ENCODE data around the gene TRABD2B.

The TRABD2B gene

DNA sequence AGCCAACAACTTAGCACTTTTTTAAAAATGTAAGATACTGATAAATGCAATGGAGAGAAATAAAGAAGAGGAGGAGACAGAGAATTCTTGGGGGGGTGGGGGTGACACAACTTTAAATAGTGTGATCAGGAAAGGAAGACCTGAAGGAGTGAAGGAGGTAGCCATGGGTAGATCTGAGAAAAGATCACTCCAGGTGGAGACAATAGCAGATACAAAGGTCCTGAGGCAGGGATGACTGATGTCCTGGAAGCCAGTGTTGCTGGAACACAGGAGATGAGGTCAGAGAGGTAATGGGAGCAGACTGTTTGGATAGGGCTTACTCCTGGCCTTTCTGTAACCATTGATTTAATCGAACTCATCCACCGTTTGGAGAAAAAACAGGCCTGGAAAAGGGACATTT, 24.6 kb upstream of the TRABD2B start:
- no peak for DNase-seq

DNA sequence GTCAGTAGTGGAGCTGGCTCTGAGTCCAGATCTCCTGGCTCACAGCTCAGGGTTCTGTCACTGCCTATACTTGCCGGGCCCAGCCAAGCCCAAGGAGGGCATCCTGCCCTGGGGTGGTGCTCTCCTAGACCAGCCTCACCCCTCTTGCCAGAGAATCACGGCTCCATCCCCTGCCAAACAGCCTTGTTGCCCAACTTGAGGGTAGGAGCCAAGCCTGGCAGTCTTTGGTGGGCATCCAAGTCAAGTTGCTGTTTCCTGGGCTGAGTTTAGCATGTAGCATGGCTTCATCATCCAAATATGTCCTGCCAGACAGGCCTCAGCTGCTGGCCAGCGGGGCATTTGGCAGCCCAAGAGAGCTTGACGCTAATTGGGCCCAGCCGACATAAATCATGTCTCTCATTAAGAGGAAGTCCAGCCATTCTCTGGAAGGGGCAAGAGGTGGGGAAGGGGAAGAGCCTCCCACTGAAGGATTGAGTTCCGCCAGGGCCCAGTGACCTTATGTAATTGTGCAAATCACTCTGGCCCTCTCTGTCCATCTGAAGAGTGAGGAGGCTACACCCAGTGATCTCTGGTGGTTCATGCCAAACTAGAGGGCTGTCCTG, 22.6 kb upstream of the TRABD2B start:
- DNase-seq: no peak

DNA sequence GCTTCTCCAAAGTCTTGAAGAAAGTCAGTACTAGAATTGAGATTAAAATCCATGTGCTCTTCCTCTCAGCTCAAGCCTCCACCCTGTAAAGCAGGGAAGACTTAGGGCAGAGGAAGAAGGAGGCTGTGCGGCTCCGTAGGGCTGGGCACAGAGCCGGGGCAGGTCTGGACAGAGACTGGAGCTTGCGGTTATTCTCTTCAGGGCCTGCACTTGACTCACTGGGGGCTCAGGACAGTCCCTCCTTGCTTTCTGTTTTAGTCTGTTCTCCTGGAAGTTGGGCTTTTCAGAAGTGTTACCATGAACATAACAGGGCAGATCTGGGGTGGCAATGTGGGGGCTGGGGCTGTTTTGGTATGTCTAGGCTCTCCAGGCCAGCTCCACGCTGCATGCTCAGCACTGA, 21.6 kb upstream of the TRABD2B start:
- DNase-seq: no peak

DNA sequence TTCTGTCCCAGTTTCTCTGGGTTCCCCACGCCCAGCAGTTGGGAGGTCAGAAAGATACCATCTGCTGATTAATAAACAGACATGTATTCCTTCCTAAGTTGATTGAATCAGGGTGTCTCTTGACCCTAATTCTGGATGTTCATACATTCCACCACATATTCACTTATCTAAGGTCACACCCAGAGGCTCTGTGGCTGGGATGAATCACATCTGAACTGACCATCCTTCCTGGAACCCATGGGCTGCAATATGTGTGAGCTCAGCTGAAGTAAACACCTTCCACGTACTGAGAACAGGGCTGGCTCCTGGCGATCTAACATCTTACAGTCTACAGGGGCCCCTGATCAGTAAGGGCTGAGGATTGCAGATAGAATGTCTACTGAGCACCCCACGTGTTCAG, 20.5 kb upstream of the TRABD2B start:
- no peak for DNase-seq

DNA sequence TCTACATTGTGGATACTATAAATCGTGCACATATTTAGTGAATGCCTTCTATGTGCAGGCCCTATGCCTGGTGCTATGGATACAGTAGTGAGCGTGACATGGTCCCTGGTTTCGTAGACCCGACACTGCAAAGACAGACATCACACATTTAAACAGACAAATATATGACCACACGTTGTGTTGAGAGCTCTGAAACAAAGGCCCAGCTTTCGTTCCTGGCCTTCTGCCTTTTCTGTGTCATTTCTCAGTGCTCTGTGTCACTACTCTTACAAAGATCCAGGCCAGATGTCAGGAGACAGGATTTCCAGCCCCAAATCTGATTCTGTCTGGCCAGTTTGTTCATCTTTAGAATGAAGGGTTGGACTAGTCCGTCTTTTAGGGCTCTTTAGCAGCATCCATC, 19.3 kb upstream of the TRABD2B start:
- DNase-seq: no peak

DNA sequence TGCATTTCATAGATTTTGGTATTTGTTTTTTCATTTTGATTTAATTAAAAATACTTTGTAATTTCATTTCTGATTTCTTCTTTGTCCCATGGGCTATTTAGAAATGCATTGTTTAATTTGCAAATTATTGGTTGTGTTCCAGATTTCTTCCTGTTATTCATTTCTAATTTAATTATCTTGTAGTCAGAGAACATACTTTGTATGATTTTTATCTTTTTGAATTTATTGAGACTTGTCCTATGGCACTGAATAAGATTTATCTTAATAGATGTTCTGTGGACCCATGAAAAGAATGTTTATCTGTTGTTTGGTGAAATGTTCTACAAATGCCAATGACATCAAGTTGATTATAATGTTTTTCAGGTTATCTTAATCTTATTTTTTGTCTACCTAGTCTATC, 16.1 kb upstream of the TRABD2B start:
- DNase-seq: no peak

DNA sequence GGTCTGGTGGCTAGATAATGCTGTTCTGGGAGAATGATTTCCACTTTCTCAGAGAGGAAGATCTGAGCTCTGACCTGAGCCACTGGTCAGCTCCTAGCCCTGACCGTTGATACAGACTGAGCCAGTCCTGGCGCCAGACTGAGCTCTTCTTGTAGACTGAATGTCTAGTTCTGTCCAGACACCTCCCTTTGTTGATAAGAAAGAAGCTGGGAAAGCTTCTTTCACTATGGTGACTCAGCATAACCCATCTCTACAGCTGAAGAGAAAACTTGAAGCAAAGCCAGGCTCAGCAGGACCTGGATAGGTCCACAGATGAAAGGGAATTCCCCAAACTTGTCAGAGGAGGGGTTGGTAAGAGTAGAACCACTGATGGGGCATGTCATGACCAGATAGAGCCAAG, 9.9 kb upstream of the TRABD2B start:
- no peak for DNase-seq

DNA sequence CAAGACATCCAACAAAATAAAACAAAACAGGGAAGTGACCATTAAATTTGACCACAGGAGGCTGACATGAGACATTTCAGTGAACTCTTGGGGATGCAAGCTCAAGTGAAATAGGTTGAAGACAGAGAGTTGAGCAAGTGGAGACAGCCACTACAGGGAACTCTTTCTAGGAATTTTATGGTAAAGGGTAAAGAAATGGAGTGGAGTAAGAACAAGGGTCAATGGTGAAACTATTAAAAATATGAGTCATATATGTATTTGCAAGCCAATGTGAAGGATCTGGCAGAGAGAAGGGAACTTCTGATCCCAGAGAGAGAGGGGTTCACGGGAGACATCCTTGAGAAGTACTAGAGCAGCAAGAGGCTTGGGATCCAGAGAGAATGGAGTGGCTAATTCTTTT, 9.1 kb upstream of the TRABD2B start:
- no peak for DNase-seq

DNA sequence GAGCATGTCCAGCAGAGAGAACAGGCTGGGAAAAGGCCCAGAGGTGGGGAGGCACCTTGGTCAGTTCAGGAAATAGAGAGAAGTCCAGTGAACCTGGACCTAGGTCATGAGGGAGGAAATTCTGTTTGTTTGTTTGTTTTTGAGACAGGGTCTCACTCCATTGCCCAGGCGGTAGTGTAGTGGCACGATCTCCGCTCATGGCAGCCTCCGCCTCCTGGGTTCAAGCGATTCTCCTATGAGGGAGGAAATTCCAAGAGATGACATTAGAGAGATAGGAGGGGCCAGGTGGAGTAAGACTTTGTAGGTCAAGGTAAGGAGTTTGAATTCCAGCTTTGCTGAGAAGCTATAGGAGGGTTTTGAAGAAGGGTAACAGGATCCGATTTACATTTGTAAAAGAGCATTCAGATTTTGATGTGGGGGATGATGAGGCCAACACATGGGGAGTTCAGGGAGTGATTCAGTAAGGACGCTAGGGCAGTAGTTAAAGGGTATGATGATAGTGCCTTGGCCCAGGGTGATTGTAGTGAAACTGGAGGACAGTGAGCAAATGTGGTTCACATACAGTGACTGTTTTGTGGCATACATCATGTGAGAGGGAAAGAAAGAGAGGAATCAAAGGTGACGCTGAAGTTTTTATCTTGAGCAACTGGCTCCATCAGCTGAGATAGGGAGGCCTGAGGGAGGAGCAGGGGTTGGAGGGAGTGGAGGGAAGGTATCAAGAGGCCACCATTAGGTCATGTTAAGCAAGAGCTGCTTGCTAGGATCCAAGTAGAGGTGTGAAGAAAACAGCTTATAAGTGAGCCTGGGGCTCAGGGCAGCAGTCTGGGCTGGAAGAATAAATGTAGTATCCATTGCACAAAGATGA, 8.3 kb upstream of the TRABD2B start:
- DNase-seq: no peak

DNA sequence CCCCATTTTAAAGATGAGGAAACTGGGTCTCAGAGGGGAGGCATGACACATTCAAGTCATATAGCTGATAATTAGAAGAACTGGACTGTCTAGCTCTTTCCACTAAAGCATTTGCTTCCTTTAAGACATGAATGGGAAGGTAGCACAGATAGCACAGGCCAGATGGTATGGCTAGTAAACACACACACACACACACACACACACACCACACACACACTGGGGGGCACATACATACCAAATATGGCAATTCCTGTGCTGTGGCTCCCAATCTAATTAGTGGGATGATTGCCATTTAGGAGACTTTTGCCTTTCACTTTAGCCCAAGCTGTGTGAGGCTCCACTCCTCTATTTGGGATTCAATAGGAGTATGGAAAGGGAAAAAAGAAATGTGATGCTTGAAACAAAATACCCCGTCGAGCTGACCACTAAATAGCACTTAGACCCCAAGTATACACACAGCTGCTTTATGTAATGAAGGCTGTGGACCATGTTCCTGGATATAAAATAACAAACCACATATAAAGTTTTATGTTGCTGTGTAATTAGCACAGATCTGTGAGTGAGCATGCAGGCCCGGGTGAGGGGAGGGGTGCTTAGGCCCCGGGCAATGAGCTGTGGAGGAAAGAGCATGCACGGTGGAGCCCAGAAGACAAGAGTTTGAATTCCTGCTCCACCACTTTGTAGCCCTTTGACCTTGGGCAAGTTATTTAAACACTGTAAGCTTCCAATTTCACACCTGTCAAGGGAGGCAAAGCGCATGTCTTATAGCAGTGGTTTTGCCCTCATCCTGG, 6.8 kb upstream of the TRABD2B start:
- no peak for DNase-seq

DNA sequence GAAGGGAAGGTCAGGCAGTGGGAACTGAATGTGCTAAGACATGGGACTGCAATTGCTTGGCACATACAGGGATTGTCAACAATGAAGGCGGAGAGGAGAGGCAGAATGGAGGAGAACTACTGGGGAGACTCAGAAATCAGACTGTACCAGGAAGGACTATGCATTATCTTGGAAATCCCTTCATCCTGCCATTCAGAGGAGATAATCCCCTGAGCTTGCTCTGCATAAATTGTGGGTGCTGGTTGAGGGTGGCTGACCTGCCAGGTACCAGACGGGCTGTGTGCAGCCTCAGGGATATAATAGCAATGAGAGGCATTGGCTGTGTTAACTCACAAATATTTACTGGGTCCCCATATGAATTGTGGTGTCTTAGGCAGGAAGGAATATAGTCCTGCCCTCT, 5.0 kb upstream of the TRABD2B start:
- no peak for DNase-seq

DNA sequence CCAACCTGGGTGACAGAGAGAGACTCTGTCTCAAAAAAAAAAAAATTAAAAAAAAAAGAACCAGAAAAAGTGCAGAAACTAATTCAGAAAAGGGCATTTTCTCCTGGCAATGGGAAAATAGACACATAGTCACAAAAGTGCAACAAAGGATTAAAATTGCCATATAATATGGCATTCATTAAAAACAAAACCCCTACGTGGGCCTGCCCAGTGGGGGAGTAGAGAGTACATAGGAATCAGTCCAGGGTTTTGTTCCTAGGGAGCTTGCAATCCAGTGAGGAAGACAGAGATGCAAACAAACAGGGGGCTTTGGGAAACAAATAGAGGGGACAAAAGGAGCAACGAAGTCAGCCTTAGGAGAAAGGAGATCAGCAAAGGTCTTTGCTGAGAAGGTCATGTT, 4.5 kb upstream of the TRABD2B start:
- no peak for DNase-seq

DNA sequence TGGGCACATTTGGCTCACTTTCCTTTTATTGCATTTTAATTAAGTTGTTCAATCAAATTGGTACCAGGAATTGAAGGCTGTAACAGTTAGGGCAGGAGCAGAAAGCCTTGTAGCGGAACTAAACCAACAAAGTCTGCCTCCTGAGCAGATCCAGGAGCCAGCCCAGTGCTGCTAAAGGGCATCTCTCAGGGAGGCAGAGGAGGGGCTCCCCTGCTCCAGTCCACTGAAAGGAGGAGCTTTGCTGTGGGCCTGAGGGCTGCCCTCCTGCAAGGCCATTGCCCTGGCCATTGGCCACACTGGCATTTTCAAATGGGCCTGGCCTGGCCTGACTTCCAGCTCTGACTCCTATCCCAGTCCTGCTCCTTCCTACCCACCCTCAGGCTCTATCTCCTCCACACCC, 3.7 kb upstream of the TRABD2B start:
- DNase-seq: no peak

DNA sequence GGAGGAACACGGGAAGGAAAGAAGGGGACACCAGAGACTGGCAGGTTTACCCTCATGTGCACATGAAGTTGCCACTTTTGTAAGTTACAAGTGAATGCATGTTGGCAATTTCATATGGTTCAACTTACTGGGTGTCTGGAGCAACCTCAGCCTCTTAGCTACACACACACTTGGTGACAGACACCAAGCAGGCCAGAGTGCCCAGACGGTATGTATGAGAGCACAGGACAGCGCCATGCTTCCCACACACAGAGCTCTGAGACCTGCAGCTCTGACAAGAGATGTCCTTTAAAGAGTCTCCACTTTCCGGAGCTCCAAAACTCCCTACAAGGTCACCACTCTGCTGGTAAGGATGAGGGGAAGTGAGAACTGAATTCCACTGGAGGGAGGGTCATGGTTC, 1.9 kb upstream of the TRABD2B start:
- DNase-seq: no peak

DNA sequence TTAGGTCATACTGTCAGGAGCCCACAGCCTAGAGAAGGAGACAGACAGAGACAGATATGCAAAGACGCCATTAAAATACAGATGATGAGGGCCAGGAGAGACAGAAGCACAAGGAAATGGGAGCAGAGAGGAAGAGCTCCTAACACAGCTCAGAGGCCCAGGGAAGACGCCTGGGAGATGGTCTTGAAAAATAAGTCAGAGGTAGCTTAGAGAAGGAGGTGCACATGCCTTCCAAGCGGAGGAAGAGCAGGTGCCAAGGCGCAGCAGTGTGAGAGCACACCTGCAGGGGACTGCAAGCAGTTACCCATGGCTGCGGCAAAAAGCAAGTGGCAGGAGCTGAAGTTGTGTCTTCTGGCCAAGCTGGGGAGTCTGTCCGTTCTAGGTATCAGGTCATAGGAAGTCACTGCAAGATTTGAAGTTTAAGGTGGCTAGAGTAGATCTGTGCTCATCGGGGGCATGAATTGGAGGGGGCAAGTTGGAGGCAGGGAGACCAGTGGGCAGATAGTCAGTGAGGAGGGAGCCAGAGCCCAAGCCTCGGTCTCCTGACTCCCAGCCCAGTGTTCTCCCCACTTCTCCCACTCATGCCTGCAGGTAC, 1.3 kb upstream of the TRABD2B start:
- no peak for DNase-seq

DNA sequence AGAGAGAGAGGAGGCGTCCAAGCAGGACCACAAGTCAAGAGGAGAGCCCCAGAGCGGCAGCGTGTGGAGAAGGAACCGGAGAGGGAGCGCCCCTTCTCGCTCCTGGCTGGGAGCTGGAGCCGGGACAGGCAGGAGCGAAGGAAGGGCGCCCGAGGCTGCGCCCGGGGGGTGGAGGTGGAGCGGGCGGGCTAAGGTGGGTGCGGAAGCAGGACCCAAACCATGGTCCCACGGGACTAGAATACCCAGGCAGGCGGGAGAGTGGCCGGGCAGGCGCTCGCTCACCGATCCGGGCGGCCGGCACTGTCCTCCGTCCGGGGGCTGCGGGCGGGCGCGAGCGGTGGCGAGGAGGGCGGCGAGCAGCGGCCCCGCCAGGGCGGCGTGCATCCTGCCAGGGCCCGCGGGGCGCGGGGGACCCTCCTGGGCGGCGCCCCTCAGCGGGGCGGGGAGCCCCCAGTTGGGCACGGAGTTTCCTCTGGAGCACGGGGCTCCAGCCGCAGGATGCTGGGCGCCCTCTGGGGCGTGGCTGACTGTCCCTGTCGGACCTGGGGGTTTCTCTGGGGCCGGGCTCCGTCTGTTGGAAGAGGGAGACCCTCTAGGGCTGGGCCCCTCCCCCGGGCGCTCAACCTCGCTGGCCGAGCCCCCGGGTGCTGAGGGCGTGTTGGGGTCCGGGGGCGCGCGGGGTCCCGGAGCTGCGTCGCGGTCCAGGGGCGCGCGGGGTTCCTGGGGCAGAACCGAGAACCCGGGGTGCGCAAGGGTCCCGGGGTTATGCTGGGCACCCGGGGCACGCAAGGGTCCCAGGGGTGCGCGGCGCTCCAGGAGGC, 569 bp downstream of the TRABD2B start:
- peak in 1 of 3 donors; percentile 12 for DNase-seq

DNA sequence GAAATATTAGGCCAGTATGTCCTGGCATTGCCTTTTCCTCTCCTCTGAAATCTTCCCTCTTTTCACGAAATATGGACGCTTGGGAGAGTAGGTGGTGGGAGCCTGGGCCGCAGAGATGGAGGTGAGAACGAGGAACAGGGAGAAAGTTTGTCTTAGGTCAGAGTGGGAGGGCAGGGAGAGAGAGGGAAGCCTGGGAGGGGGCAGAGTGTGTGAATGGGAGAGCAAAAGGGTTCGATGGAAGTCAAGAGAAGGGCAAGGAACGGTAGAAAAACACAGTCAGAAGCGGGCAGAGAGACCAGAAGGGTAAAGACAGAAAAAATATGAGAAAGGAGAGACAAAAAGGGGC, 1.2 kb downstream of the TRABD2B start:
- DNase-seq: no peak

DNA sequence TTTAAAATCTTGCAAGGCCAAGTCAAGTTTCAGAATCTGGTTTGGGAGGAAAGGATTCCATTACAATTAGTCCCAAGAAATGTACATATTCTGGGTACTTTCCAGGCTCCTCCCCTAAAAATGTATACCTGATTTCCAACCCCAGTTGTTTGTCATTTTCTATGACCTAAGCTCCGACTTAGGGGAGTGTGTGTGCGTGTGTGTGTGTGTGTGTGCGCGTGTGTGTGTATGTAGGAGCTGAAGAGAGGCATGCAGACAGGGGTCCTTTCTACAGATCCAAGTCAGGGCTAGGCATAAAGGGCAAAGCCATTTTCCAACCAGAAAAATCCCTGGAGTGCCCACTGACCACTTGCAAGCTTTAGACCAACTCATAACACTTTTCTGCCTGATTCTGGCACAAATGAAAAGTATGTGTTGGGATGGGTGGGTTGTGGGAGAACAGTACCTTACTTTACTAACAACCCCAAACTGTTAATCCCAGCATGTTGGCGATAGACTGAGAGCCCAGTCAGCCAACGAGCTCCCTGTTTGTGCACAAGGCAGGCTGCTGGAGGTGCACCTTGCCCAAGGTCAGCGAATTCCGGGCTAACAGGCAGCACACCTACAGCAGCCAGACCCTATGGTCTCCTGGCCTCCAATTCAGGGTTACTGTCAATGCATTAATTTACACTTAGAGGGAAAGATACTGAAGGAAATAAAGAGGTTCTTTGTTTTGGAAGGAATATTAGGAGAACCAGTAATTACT, 1.7 kb downstream of the TRABD2B start:
- DNase-seq: no peak

DNA sequence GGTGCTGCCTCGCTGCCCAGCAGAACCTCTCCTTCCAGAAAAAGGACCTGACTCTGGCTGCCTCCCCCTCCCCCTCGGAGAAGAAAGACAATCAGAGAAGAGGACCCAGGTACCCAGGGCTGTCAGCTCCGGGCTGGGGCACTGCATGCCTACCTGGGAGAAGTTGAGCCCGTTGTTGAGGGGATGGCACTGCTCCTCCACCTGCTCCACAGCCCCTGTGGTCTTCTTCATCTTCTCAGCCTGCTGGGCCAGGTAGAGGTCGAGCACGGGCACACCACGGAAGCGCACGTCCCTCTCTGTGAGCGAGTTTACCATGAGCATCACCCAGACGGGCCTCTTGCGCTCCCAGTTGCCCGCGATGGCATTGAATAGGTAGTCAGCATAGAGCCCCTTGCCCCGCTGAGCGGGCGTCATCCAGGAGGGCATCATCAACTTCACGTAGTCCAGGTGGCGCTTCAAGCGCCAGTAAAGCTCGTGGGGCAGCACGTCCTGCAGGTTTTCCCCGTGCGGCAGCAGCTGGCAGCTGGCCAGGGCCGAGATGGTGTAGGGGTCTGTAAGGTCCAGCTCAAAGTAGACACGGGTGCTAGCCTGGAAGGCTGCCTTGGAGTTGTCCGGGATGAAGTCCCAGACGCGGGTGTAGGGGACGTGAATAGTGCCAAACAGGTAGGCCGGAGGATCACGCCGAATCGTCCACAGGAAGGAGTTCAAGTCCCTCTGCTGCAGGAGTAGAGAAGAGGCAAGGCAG, 3.1 kb downstream of the TRABD2B start:
- DNase-seq: no peak

DNA sequence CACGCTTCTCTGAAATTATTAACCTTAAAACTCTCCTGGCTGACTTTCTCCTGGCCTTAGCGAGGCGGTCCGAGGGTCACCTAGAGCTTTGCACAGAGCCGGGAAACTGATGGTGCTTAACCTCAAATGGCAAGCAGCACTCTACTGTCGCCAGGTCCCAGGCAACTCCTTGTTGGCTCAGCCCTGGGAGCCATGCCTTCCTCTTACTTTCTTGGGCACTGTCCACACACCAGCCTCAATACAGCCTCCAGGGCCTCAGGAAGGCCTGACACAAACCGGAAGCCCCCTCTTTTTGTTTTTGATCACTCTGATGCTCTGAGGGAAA, 3.8 kb downstream of the TRABD2B start:
- no peak for DNase-seq

DNA sequence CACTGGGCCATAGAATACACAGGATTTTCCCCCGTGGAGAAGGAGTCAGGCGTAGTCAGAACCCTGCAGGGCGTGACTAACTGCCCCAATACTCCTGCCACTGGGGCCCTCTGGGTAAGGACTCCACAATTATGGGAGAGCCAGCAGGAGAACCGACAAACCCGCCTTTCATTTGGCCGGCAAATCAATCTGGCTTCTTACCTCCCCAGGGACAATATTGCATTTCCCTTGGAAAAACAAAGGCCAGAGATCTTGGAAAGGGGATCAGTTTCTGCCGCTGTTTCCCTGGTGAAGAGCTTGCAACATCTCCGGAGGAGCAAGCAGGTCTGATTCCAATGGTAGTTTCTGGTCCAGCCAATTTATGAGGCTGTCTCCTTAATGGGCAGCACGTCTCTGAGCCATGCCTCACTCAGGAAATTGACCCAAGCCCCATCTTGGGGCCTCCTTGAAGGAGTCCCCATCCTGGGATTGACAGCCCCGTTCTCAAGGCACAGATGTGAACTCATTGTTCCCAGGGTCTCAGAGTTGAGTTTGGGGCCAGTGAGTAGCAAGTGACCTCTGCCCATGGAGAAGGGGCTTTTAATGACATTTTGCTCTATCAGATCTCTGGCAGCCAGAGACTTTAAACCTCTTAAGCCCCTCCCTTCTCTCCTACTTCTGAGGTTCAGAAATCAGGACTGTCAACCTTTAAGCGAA, 4.3 kb downstream of the TRABD2B start:
- DNase-seq: no peak
